GM12874 (cell line): Measurements from ENCODE around the gene P2RX3.

Experiments
- TF ChIP-seq, protein P1 (sequence below): IDR thresholded peaks from 2 replicates; pipeline ENCODE4 v1.5.1; 2011; ENCODE audit warnings: low read depth, mild to moderate bottlenecking, control low read depth, low read length, moderate library complexity; ENCODE audit not compliant: insufficient read depth

Gene P2RX3

GRCh38 chr11:57405271-57405860 is 67.2 kb downstream of the P2RX3 start:
- TF ChIP-seq, protein P1, sequence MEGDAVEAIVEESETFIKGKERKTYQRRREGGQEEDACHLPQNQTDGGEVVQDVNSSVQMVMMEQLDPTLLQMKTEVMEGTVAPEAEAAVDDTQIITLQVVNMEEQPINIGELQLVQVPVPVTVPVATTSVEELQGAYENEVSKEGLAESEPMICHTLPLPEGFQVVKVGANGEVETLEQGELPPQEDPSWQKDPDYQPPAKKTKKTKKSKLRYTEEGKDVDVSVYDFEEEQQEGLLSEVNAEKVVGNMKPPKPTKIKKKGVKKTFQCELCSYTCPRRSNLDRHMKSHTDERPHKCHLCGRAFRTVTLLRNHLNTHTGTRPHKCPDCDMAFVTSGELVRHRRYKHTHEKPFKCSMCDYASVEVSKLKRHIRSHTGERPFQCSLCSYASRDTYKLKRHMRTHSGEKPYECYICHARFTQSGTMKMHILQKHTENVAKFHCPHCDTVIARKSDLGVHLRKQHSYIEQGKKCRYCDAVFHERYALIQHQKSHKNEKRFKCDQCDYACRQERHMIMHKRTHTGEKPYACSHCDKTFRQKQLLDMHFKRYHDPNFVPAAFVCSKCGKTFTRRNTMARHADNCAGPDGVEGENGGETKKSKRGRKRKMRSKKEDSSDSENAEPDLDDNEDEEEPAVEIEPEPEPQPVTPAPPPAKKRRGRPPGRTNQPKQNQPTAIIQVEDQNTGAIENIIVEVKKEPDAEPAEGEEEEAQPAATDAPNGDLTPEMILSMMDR, result no peak

GRCh38 chr11:57406337-57406904 is 68.3 kb downstream of the P2RX3 start:
- TF ChIP-seq, protein P1, result no peak

GRCh38 chr11:57407010-57407920 is 69.1 kb downstream of the P2RX3 start:
- TF ChIP-seq, protein P1, result no peak

DNA sequence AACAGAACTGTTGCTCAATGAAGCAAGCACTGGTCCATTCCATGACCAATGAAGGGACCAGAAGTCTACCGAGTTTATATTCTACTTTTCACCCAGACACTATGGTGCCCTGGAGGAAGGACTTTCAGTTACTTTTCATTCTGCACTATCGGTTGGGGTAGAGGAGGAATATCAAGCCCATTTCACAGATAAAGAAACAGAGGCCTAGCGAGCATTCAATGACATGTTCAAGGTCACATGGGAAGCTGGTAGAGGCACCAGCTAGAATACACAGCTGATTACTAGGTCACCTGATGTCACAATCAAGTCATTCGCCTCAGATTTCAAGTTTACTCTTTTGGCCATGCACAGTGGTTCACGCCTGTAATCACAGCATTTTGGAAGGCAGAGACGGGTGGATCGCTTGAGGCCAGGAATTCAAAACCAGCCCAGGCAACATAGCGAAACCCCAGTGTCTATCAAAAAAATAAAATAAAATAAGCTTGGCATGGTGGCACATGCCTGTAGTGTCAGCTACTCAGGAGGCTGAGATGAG is 69.9 kb downstream of the P2RX3 start:
- TF ChIP-seq, protein P1, result no peak

DNA sequence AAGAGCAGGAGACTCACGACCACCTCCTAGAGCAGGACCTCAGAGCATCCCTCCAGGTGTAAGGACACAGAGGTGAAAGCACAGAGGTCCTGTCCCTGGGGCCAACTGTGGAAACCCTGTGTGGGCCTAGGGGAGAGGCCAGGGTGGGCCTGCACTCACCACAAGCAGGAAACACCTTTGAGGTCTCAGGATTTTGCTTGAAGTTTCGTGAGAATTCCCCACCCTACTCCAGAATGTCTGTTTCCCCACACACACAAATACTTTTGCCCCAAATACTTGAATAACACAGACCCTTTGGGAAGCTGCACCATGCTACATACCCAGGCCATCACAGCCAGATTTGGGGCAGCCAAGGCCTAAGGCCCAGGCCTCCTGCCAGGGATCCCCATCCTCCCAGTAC is 70.6 kb downstream of the P2RX3 start:
- TF ChIP-seq, protein P1, result no peak

DNA sequence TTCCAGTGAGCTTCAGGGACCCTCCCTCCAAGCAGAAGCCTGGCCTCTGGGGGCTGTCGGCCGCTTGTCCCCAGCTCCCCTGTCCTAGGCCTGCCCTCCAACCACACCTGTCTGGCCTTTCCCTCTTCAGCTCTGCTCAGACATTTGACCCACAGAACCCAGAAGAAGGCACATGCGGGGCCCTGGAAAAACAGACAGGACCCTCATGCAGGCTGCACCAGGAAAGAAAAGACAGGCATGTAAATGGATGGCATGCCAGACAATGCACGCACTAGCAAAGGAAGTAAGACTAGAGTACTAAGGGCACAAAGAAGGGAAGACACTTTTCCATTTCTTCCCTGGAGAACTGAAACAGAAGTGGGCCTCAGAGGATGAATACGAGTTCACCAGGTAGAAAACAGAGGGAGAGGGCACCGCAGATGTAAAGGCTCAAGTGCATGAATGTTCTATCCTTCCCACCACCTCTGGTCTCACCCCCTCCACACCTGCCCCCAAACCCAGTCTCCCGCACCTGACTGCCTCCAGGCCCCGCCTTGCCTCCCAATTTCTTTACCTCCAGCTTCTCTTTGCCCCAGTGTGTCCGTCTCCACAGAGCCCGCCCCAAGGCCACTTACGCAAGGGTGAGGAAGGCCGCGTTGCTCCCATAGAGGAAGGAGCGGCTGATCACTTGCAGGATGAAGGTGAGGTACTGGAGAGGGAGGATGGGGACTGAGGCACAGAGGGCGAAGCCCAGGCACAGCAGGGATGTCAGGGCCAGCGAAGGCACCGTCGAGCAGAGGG is 71.4 kb downstream of the P2RX3 start:
- TF ChIP-seq, protein P1, result no peak
